ENCODE results near the gene VDR.

Gene VDR

GRCh38 chr12:47927346-47927745 is 22.6 kb upstream of the VDR start:
- DNase-seq = no peak

GRCh38 chr12:47921907-47922306 is 17.1 kb upstream of the VDR start:
- no peak for DNase-seq

- no peak for DNase-seq
These were observed 16.1 kb upstream of the VDR start for GRCh38 chr12:47920913-47921312.

GRCh38 chr12:47913081-47913480 is 8.3 kb upstream of the VDR start:
- DNase-seq = no peak

GRCh38 chr12:47912556-47912955 is 7.8 kb upstream of the VDR start:
- DNase-seq = no peak

- no peak for DNase-seq
These were observed 6.2 kb upstream of the VDR start for GRCh38 chr12:47910981-47911380.

- DNase-seq = no peak
These were observed 5.7 kb upstream of the VDR start for GRCh38 chr12:47910486-47910885.

GRCh38 chr12:47909839-47910465 is 5.2 kb upstream of the VDR start:
- no peak for DNase-seq

- DNase-seq = no peak
These were observed 3.9 kb upstream of the VDR start for GRCh38 chr12:47908738-47909137.

GRCh38 chr12:47907851-47908454 is 3.2 kb upstream of the VDR start:
- DNase-seq = no peak

GRCh38 chr12:47903927-47904712 is 674 bp downstream of the VDR start:
- peak; percentile 88 for DNase-seq

GRCh38 chr12:47903151-47903611 is 1.6 kb downstream of the VDR start:
- DNase-seq = peak; percentile 74

GRCh38 chr12:47902131-47902639 is 2.6 kb downstream of the VDR start:
- DNase-seq = no peak

- DNase-seq = no peak
These were observed 3.1 kb downstream of the VDR start for GRCh38 chr12:47901718-47902093.

GRCh38 chr12:47901063-47901717 is 3.6 kb downstream of the VDR start:
- no peak for DNase-seq

GRCh38 chr12:47900131-47901062 is 4.4 kb downstream of the VDR start:
- DNase-seq = peak; percentile 43

- no peak for DNase-seq
These were observed 5.3 kb downstream of the VDR start for GRCh38 chr12:47899466-47899865.

- DNase-seq = no peak
These were observed 8.2 kb downstream of the VDR start for GRCh38 chr12:47896633-47897032.

GRCh38 chr12:47896022-47896421 is 8.8 kb downstream of the VDR start:
- DNase-seq = no peak

- DNase-seq = no peak
These were observed 10.1 kb downstream of the VDR start for GRCh38 chr12:47894652-47895051.

- DNase-seq = no peak
These were observed 10.7 kb downstream of the VDR start for GRCh38 chr12:47894068-47894467.

- no peak for DNase-seq
These were observed 12.0 kb downstream of the VDR start for GRCh38 chr12:47892819-47893218.

Data from hematopoietic multipotent progenitor cell treated with erythropoietin and hydrocortisone succinate and interleukin-3 and kit ligand, for 4 days (in vitro differentiated cells).